Loucy (cell line): Measurements from ENCODE around the gene GPATCH2L.

Experiments used
- H2AFZ ChIP-seq: fragments of 200-600 bp; sonication (generic); 2 replicates; pipeline ENCODE4 v1.6.0; 2016; ENCODE audit warnings: antibody characterized with exemption, mild to moderate bottlenecking, low read length, moderate library complexity
- H3F3A ChIP-seq: fragments of 200-600 bp; 2 replicates; pipeline ENCODE4 v1.6.0; 2016; ENCODE audit warnings: antibody characterized with exemption, low read depth, mild to moderate bottlenecking
- H3K27me3 ChIP-seq: fragments of 200-600 bp; sonication (generic); 2 replicates; pipeline ENCODE4 v1.6.1; 2014; ENCODE audit warnings: low read length, mild to moderate bottlenecking; ENCODE audit not compliant: insufficient read depth, poor library complexity, severe bottlenecking
- H3K36me3 ChIP-seq: fragments of 200-600 bp; sonication (generic); 2 replicates; pipeline ENCODE4 v1.6.1; 2016; ENCODE audit warnings: low read length; ENCODE audit not compliant: insufficient read depth
- H3K4me1 ChIP-seq: fragments of 200-600 bp; sonication (generic); 2 replicates; pipeline ENCODE4 v1.5.1; 2014; ENCODE audit warnings: low read length, mild to moderate bottlenecking; ENCODE audit not compliant: insufficient read depth, poor library complexity, severe bottlenecking
- H3K4me2 ChIP-seq: fragments of 200-600 bp; sonication (generic); 2 replicates; pipeline ENCODE4 v1.6.0; 2014; ENCODE audit warnings: antibody characterized with exemption, low read length, low read depth, mild to moderate bottlenecking; ENCODE audit not compliant: poor library complexity, severe bottlenecking
- H3K4me3 ChIP-seq: fragments of 200-600 bp; sonication (generic); 2 replicates; pipeline ENCODE4 v1.5.1; 2014; ENCODE audit warnings: low read length, mild to moderate bottlenecking, mixed read lengths; ENCODE audit not compliant: poor library complexity, severe bottlenecking
- H3K79me2 ChIP-seq: fragments of 200-600 bp; sonication (generic); 2 replicates; pipeline ENCODE4 v1.6.1; 2014; ENCODE audit warnings: low read length; ENCODE audit not compliant: insufficient read depth
- H3K9ac ChIP-seq: fragments of 200-600 bp; sonication (generic); 2 replicates; pipeline ENCODE4 v1.6.0; 2014; ENCODE audit warnings: mild to moderate bottlenecking, low read depth, low read length, moderate library complexity; ENCODE audit not compliant: poor library complexity, severe bottlenecking
- H3K9me2 ChIP-seq: fragments of 200-600 bp; sonication (generic); replicated peaks from 2 replicates; pipeline ENCODE4 v1.6.1; 2016; ENCODE audit warnings: low read depth, low read length, mixed read lengths
- H3K9me3 ChIP-seq: fragments of 200-600 bp; sonication (generic); 2 replicates; pipeline ENCODE4 v1.6.1; 2014; ENCODE audit warnings: mild to moderate bottlenecking, antibody characterized with exemption, low read length, low read depth; ENCODE audit not compliant: insufficient read depth
- H4K20me1 ChIP-seq: fragments of 200-600 bp; sonication (generic); 2 replicates; pipeline ENCODE4 v1.6.0; 2014; ENCODE audit warnings: antibody characterized with exemption, low read length, mild to moderate bottlenecking; ENCODE audit not compliant: insufficient read depth, poor library complexity, severe bottlenecking
- EZH2phosphoT487 ChIP-seq: fragments of 200-600 bp; IDR thresholded peaks from 2 replicates; pipeline ENCODE4 v1.6.1; 2018; ENCODE audit warnings: antibody characterized with exemption, mild to moderate bottlenecking, moderate library complexity, borderline replicate concordance
- TF ChIP-seq, protein P1 (sequence below): fragments of 200-600 bp; sonication (generic); conservative IDR thresholded peaks from 2 replicates; pipeline ENCODE4 v1.5.1; 2014; ENCODE audit warnings: mild to moderate bottlenecking, antibody characterized with exemption, low read length

GPATCH2L gene

DNA sequence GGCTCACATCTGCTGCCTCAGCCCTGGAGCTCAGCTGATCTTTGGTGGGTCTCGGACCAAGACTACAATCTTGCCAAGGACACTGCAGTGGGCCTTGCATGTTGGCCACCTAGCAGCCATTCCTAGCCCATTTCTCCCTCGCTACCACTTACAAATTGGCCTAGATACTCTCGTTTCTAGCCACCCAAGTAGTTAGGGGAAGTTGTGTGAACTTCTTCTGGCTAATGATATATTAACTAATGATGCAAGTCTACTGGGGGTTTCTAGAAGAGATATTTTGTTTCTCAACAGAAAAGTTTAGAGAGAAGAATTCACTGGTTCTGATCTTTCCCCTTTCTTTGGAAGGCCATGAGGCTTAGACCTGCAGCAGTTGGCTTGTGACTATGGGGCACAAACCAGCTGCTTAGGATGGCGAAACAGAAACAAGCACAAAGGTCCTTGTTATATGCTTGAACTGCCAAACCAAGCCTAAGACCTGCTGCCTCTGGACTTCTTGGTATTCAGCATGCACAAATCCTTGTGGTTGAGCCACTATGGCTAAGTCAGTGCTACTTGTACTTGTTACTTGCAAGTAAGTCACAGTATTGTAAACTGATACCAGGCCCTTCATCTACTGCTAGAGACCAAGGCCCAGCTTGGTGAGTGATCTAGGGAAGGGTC is 30.5 kb upstream of the GPATCH2L start:
- H3K9me3 ChIP-seq: no peaks in the 10 kb centered on the region
- H3K4me3 ChIP-seq: no peak overlapping the region
- no peak overlapping the region for H3K9ac ChIP-seq
- TF ChIP-seq EZH2phosphoT487: no peak
- TF ChIP-seq, protein P1, sequence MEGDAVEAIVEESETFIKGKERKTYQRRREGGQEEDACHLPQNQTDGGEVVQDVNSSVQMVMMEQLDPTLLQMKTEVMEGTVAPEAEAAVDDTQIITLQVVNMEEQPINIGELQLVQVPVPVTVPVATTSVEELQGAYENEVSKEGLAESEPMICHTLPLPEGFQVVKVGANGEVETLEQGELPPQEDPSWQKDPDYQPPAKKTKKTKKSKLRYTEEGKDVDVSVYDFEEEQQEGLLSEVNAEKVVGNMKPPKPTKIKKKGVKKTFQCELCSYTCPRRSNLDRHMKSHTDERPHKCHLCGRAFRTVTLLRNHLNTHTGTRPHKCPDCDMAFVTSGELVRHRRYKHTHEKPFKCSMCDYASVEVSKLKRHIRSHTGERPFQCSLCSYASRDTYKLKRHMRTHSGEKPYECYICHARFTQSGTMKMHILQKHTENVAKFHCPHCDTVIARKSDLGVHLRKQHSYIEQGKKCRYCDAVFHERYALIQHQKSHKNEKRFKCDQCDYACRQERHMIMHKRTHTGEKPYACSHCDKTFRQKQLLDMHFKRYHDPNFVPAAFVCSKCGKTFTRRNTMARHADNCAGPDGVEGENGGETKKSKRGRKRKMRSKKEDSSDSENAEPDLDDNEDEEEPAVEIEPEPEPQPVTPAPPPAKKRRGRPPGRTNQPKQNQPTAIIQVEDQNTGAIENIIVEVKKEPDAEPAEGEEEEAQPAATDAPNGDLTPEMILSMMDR: no peak
- H4K20me1 ChIP-seq: no peaks in the 10 kb centered on the region
- H3K79me2 ChIP-seq: no peaks in the 10 kb centered on the region
- no peak overlapping the region for H2AFZ ChIP-seq
- H3K4me2 ChIP-seq: no peak overlapping the region
- H3K36me3 ChIP-seq: no peaks in the 10 kb centered on the region
- no peaks in the 10 kb centered on the region for H3K9me2 ChIP-seq
- no peaks in the 10 kb centered on the region for H3K4me1 ChIP-seq
- H3F3A ChIP-seq: no peaks in the 10 kb centered on the region
- H3K27me3 ChIP-seq: no peaks in the 10 kb centered on the region

DNA sequence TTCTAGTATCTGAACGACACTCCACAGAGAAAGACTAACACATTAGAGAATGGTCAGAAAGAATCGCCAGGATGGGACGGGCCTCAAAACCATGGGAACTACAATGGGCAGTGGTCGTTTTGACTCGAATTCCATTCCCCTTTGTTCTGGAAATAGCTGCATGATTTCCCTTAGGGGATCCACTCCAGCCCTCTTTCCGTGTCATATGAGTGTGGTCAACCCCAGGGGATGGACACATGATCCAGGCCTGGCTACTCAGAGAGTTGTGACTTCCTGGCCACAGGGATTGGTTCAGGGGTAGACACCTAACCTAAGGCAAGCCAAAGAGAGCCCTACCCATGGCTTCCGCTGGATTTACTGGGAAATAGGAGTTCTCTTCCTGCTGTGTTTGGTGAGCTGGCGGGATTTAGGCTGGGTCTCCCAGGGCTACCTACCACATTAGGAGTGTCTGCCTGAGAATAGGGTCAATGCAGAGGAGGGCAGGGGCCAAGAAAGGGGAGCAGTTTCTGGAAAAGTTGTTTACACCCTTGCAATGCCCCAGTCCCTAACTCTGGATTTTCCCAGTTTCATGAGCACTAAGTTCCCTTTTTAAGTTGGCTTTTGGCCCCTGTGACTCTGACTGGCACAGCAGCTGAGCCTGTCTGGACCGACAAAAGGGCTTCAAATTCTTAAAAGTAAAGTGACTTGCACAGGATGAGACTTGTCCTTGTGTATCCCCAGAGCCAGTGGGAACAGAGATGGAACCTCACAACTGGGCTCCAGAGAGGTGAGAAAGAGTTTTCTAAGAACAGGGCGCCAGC is 28.1 kb upstream of the GPATCH2L start:
- Histone ChIP-seq H3K36me3 (no peaks in the 10 kb centered on the region), H3F3A (no peaks in the 10 kb centered on the region), H3K9ac (no peak overlapping the region), H3K27me3 (no peaks in the 10 kb centered on the region), H2AFZ (no peak overlapping the region), H4K20me1 (no peaks in the 10 kb centered on the region), H3K79me2 (no peaks in the 10 kb centered on the region), H3K4me2 (no peak overlapping the region), H3K9me2 (no peaks in the 10 kb centered on the region), H3K4me3 (no peak overlapping the region), H3K9me3 (no peaks in the 10 kb centered on the region), H3K4me1 (no peaks in the 10 kb centered on the region)
- TF ChIP-seq EZH2phosphoT487: no peak
- TF ChIP-seq, protein P1: no peak

DNA sequence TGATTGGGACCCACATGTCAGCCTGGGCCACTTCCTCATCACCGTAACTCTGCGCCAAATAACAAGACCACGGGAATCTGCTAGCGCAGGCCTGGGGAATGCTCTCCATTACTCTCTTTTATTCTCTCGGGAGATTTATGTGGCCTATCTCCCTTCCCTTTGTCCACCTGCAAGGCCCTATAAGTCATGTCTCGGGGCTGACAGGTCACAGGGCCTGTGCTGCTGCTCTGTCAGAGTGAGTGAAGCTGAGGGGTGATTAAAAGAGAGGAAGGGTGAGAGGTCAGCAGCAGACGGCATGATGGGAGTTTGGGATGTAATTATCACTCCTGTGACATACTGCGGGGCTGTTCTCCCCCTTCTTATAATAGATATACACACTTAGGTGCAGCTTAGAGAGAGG is 26.2 kb upstream of the GPATCH2L start:
- TF ChIP-seq EZH2phosphoT487: no peak
- TF ChIP-seq, protein P1: no peak
- Histone ChIP-seq H3K9me3 (no peaks in the 10 kb centered on the region), H3K9me2 (no peaks in the 10 kb centered on the region), H3K27me3 (no peaks in the 10 kb centered on the region), H4K20me1 (no peaks in the 10 kb centered on the region), H3K4me1 (no peaks in the 10 kb centered on the region), H3K4me3 (no peak overlapping the region), H3K4me2 (no peak overlapping the region), H3F3A (no peaks in the 10 kb centered on the region), H3K79me2 (no peaks in the 10 kb centered on the region), H3K36me3 (no peaks in the 10 kb centered on the region), H2AFZ (no peak overlapping the region), H3K9ac (no peak overlapping the region)
